Peyer's patch (tissue), 4 donors: Measurements from ENCODE around the gene ACRBP. TPM values are rescaled to one million over a fixed set of nuclear protein-coding genes. Genes with fewer than 3 reads are reported as not detected.

Source experiments
- DNase-seq, 3 donors: peaks; one replicate each; pipeline ENCODE4 v3.0.0-alpha.2; 2017 to 2019
- H3K27ac ChIP-seq, 4 donors: fragments of 200-600 bp; sonication (generic); one replicate each; pipeline ENCODE4 v1.5.1; 2016 to 2019
- H3K27me3 ChIP-seq, 2 donors: fragments of 200-600 bp; sonication (generic); one replicate each; pipeline ENCODE4 v1.5.1; 2019
- H3K36me3 ChIP-seq, 3 donors: fragments of 200-600 bp; sonication (generic); one replicate each; pipeline ENCODE4 v1.5.1; 2016 to 2019
- H3K4me1 ChIP-seq, 4 donors: fragments of 200-600 bp; sonication (generic); one replicate each; pipeline ENCODE4 v1.5.1; 2016 to 2019
- H3K4me3 ChIP-seq, 4 donors: fragments of 200-600 bp; sonication (generic); 1 replicate in 3 of 4; 2 replicates in 1 of 4; pipeline ENCODE4 v1.5.1; 2016 to 2019; ENCODE audit warnings: mild to moderate bottlenecking in 1 of 4
- H3K9me3 ChIP-seq, 4 donors: fragments of 200-600 bp; sonication (generic); one replicate each; pipeline ENCODE4 v1.5.1; 2016 to 2019; ENCODE audit warnings: mild to moderate bottlenecking in 1 of 4
- CTCF ChIP-seq, 6 experiments: fragments of 450-650 bp in 4 of 6; fragments of 200-600 bp in 2 of 6; sonication (generic) in 1 of 6; IDR thresholded peaks; one replicate each; pipeline ENCODE4 v1.5.1; 2017 to 2019; ENCODE audit warnings: antibody characterized with exemption in 6 of 6, mild to moderate bottlenecking in 3 of 6, moderate library complexity in 1 of 6
- POLR2A ChIP-seq, 2 donors: fragments of 450-650 bp; IDR thresholded peaks; one replicate each; pipeline ENCODE4 v1.5.1; 2017; ENCODE audit warnings: antibody characterized with exemption in 2 of 2, mild to moderate bottlenecking in 2 of 2, moderate library complexity in 2 of 2
- total RNA-seq, 4 donors: library from RNA; depleted of rRNA; stranded (reverse); fragments of >200 nt; gene quantifications; one replicate each; pipeline ENCODE4 v1.1.0, GENCODE V29; 2016

ACRBP gene
- total RNA-seq, 4 donors from 2014 or later: 5.1 to 12.1 (median 10.3) TPM

GRCh38 chr12:6635375-6635855 lies 11.8 kb downstream of the ACRBP start:
- DNase-seq: peak in 2 of 3 donors; percentile 80 to 83
- Histone ChIP-seq H3K4me1 (peaks cover 7 to 44% (median 20%) of the 10 kb centered on the region in 4 donors), H3K4me3 (peak overlapping the region; percentile 40 to 50 (median 46))

GRCh38 chr12:6632026-6632983 lies 14.9 kb downstream of the ACRBP start:
- no peaks in the 10 kb centered on the region for H3K27me3 ChIP-seq
- TF ChIP-seq POLR2A (IDR thresholded peaks at IDR 0.05) (peak in 1 of 2 donors; percentile 23), CTCF (IDR thresholded peaks at IDR 0.05) (no peak)
- peak in 2 of 3 donors; percentile 88 to 89 for DNase-seq
- H3K4me3 ChIP-seq: peak overlapping the region in 3 of 4 donors; percentile 21 to 47 (median 24)
- no peaks in the 10 kb centered on the region for H3K9me3 ChIP-seq
- peak overlapping the region; percentile 86 to 94 (median 89) for H3K27ac ChIP-seq
- peaks cover 7 to 47% (median 18%) of the 10 kb centered on the region in 4 donors for H3K4me1 ChIP-seq
- no peaks in the 10 kb centered on the region for H3K36me3 ChIP-seq

More at GRCh38 chr12:6635375-6635855, 11.8 kb downstream of the ACRBP start:
- Histone ChIP-seq H3K36me3 (no peaks in the 10 kb centered on the region), H3K27ac (peak overlapping the region; percentile 73 to 90 (median 84)), H3K9me3 (no peaks in the 10 kb centered on the region), H3K27me3 (no peaks in the 10 kb centered on the region)
- TF ChIP-seq CTCF (IDR thresholded peaks at IDR 0.05) (no peak), POLR2A (IDR thresholded peaks at IDR 0.05) (no peak)

DNA sequence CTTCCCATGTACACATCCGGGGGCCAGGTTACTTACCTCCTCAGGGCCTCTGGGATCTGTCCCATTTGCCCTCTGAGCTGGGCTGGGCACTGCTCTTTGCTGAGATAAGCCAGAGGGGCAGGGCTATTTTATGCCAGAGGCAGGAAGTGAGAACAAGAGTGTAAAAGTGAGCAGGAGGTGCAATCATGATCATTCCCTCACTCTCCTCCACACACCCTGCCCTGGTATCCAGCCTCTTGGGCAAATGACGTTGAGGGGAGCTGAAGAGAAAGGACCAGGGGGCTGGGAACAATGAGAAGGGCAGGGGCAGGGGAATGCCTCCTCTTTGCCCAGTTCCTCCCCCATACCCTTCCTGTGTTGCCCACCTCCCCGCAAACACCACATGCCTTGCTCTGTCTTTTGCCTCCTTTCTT lies 15.7 kb downstream of the ACRBP start:
- peak overlapping the region; percentile 21 to 53 (median 36) for H3K4me3 ChIP-seq

GRCh38 chr12:6630736-6631135 lies 16.5 kb downstream of the ACRBP start:
- Histone ChIP-seq H3K36me3 (no peaks in the 10 kb centered on the region), H3K9me3 (no peaks in the 10 kb centered on the region), H3K4me3 (peak overlapping the region in 3 of 4 donors; percentile 21 to 53 (median 47)), H3K4me1 (peaks cover 7 to 49% (median 23%) of the 10 kb centered on the region in 4 donors), H3K27ac (peak overlapping the region; percentile 86 to 94 (median 89)), H3K27me3 (no peaks in the 10 kb centered on the region)
- TF ChIP-seq CTCF (IDR thresholded peaks at IDR 0.05) (no peak), POLR2A (IDR thresholded peaks at IDR 0.05) (no peak)
- DNase-seq: no peak

More for the DNA sequence above, 15.7 kb downstream of the ACRBP start:
- no peaks in the 10 kb centered on the region for H3K36me3 ChIP-seq
- no peaks in the 10 kb centered on the region for H3K9me3 ChIP-seq
- H3K27me3 ChIP-seq: no peaks in the 10 kb centered on the region
- TF ChIP-seq CTCF (IDR thresholded peaks at IDR 0.05) (no peak), POLR2A (IDR thresholded peaks at IDR 0.05) (peak; percentile 90 to 98)
- peak overlapping the region; percentile 86 to 94 (median 89) for H3K27ac ChIP-seq
- H3K4me1 ChIP-seq: peaks cover 7 to 53% (median 21%) of the 10 kb centered on the region in 4 donors
- peak; percentile 47 to 88 (median 83) for DNase-seq

DNA sequence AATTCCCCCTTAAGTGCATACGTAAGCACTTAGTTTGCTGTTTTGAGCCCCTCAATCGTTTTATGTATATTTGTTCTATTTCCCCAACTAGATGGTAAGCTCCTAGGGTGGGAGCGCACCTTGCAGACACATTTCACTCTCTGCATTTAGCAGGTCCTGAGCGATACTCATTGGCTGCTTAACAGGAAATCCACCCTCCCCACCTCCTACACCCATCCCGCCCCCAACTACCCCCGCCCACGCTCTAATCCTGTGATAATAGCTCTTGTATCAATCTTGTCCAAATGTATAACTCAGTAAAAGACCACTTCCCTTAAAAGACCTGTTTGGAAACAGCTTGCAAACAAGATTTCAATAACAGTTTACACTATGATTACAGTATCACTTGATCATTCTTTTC lies 19.6 kb downstream of the ACRBP start:
- peaks cover 2 to 34% (median 13%) of the 10 kb centered on the region in 4 donors for H3K4me1 ChIP-seq
- TF ChIP-seq CTCF (IDR thresholded peaks at IDR 0.05) (no peak), POLR2A (IDR thresholded peaks at IDR 0.05) (no peak)
- DNase-seq: peak in 1 of 3 donors; percentile 58

More for the DNA sequence above, 19.6 kb downstream of the ACRBP start:
- Histone ChIP-seq H3K27me3 (no peaks in the 10 kb centered on the region), H3K27ac (peak overlapping the region in 1 of 4 donors; percentile 59), H3K4me3 (peak overlapping the region in 3 of 4 donors; percentile 18 to 39 (median 23)), H3K9me3 (no peaks in the 10 kb centered on the region), H3K36me3 (no peaks in the 10 kb centered on the region)
